Posterior cingulate gyrus (tissue), 11 donors: ENCODE data around the gene ZNF30.
"Not testable (repeated sequence)": the region's sequence is repeated elsewhere in the genome, so short reads cannot be mapped to it uniquely, and the experiment has no call there.

Source experiments
- DNase-seq, 10 donors: peaks; one replicate each; pipeline versions ENCODE4 v3.0.0 to v3.0.0-alpha.2; 2020 to 2021; ENCODE audit warnings: mixed read lengths in 3 of 10
- intact Hi-C: fragments of 100-400 bp; cut with DNase I; formaldehyde crosslinking; loops from one replicate; pipeline ENCODE4 v1.15.1; 2023

ZNF30 gene

DNA sequence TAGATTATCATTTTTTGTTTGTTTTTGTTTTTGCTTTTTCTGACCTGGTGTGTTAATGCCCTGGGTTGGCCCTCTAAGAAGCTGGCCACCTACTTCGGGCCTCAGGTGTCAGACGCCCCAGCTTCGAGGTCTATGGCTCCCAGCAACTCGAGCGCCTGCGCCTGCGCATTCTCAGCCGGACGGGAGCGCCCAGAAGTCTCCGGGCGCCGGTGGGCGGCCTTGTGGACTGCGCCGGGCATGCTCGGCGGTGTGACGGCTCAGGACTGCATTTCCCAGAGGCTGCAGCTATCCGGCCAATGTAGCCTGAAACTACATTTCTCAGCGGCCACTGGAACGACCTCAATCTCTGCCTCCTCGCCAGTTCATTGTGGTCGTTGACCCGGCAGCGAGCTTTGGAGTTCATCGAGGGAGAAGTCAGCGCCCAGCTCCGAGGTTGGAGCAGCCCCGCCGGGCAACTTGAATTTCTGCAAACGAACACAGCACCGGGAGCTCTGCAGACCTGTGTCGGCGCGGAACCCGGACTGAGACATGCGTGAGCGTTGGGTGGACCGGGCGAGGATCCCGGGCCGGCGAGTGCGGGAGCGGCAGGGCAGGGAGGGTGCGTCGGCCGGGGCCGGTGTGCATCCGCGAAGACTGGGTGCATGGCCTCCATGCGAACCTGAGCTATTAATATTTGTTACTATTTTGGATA lies at the start of gene ZNF30:
ZNF30 (plus strand) TSS at position 219 of the 691 bp plus-strand sequence. CDS start 3,045 bp downstream, outside the sequence.
- DNase-seq: peak; percentile 86 to 99 (median 90)
- intact Hi-C loops: no loop called here

DNA sequence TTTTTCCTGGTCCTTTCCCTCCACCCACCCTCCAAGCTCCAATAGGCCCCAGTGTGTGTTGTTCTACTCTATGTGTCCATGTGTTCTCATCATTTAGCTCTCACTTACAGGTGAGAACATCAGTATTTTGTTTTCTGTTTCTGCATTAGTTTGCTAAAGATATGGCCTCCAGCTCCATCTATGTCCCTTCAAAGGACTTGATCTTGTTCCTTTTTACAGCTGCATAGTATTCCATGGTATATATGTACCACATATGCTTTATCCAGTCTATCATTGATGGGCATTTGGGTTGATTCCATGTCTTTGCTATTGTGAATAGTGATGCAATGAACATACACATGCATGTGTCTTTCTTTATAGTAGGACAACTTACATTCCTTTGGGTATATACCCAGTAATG lies 47.1 kb upstream of the ZNF30 start:
- intact Hi-C loops: no loop called here
- no peak for DNase-seq

DNA sequence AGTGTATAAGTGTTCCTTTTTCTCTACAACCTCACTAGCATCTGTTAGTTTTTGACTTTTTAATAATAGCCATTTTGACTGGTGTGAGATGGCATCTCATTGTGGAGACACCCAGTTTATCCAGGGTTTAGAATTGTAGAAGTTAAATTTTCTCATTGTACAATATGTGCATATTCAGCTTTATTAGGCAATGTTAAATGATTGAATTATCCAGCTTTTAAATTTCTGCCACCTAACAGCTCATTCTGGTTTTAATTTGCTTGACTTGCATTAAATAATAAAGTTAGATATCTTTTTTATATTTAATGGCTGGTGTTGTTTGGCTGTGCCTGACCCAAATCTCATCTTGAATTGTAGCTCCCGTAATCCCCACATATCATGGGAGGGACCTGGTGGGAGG lies 46.7 kb upstream of the ZNF30 start:
- intact Hi-C loops: no loop called here
- no peak for DNase-seq

DNA sequence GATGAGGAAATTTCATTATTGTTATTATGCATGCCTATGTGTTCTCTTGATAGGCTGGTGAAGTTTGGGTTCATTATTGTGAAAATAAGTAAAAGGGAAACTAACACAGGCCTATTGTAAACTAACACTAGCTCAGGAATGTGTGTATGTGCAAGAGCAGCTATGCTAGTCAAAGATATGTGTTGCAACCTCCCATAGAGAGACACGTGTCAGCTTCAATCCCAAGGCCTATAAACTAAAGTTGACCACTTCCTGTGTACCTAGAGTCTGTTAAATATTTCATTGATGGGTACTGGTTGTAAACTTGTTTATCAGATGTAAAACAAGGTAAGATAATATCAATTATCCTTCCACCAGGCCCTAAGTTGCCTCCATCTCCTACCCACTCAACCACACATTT lies 44.7 kb upstream of the ZNF30 start:
- intact Hi-C loops: no loop called here
- DNase-seq: no peak

DNA sequence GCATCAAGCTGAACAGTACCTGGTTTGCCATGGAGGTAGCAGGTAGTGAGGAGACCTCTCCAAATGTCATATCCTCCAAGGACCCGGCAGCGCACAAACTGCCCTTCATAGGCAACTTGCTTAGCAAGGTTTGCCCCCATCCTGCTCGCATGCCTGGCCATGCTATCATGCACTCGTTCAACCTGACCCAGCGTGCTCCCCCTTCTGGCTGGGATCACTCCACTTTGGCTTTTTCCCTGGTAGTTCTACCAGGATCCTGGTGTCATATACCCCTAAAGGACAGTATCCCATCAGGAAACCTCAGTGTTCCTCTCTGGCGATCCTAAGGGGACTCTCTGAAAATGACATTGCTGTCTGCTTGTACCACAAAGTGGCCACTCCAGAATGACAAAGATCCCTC lies 38.6 kb upstream of the ZNF30 start:
- intact Hi-C loops: no loop called here
- no peak for DNase-seq

DNA sequence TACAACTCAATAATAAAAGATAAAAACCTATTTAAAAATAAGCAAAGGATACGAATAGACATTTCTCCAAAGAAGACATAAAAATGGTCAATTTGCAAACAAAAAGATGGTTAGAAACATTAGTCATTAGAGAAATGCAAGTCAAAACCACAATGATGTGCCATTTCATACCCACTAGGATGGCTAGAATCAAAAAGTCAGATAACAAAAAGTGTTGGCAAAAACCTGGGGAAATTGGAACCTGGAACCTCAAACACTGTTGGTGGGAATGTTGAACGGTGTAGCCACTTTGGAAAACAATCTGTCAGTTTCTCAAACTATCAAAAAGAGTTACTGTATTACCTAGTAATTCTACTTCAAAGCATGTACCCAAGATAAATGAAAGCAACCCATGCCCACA lies 26.5 kb upstream of the ZNF30 start:
- intact Hi-C loops: no loop called here

DNA sequence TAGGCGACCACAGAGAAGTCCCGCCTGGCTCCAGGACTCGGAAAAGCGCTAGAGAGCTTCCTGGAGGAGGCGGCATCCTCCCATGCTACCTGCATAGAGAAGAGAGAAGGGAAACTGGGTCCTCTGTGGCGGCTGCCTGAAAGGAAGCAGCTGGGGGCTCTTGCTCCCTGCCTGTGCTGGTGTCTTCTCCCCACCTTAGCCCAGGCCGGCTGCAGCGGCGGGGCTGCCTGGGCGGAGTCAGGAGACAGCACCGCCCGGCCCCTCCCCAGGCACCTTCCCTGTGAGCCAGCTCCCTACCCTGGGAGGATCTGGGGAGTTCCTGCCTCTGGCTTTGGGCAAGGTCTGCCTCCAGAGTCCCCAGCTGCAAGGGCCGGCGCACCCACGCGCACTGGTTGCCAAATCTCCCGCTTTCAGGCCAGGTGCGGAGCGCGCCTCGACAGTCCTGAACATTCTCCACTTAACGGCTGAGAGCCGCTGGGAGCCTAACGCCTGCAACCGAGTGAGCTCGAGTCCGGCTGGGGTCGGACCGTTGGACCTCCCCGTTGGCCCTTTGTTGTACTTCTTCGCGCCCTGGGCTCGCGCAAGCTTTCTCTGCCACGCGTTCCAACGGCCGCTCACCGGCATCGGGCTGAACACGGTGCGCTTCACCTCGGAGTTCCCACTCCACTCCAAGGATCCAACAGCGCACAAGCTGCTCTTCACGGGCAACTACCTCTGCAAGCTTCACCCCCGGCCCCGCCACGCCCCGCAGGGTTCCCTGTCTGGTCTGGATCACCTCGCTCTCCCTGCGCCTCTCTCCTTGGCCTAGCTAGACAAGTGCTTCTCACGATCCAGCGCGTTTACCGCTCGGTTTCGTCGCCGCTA lies 21.8 kb upstream of the ZNF30 start:
- intact Hi-C loops: no loop called here
- peak in 1 of 10 donors; percentile 65 for DNase-seq

More for the DNA sequence above, 26.5 kb upstream of the ZNF30 start:
- DNase-seq: no peak

DNA sequence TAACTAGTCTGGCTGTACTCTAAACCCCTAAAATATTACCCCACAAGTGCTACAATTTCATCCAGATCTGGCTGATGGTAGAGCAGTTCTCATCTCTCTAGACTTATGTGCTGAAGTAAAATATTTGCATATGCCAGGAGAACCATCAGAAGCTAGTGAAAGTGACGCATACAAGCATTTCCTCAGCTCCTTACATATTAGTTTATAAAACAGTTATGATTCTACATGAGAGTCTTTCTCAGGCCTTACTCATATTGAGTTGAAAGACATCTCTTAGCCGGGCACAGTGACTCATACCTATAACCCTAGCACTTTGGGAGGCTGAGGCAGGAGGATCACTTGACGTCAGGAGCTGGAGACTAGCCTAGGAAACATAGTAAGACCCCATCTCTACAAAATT lies 15.9 kb upstream of the ZNF30 start:
- intact Hi-C loops: no loop called here

DNA sequence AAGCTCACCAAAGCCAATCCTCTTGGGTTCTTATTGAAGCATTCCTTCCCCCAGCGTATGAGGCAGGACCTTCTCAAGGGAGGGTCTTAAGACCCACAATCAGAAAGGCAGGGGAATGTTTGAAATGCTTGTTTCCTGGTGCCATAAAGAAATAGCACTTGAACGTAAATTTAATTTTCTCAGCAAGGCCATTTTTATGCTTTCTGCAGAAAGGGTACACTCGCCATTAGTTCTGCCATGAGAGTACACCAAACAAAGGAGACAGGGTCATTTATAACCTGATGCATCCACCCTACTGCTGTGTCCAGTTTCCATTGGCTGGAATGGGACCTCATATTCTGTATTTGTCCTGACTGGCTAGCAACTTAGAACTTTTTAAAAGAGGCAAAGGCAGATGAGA lies 9.6 kb upstream of the ZNF30 start:
- DNase-seq, intact Hi-C loops: not testable (repeated sequence)

More for the DNA sequence above, 15.9 kb upstream of the ZNF30 start:
- no peak for DNase-seq

DNA sequence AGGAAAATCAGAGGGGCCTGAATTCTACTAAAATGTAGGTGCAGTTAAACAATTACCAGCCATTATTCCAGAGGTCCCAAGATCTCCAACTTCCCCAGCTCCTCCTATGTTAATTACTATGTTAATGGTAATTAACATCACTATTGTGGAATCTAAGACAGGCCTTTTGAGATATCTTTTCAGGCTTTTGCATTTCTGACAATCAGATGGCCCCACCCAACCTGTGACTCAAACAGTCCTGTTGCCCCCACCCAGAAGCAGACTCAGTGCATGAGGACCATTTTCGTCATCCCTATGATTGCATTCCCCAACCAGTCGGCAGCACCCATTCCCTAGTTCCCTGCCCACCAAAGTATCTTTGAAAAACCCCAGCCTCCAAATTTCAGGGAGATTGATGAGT lies 8.5 kb upstream of the ZNF30 start:
- DNase-seq: no peak
- intact Hi-C loops: no loop called here

DNA sequence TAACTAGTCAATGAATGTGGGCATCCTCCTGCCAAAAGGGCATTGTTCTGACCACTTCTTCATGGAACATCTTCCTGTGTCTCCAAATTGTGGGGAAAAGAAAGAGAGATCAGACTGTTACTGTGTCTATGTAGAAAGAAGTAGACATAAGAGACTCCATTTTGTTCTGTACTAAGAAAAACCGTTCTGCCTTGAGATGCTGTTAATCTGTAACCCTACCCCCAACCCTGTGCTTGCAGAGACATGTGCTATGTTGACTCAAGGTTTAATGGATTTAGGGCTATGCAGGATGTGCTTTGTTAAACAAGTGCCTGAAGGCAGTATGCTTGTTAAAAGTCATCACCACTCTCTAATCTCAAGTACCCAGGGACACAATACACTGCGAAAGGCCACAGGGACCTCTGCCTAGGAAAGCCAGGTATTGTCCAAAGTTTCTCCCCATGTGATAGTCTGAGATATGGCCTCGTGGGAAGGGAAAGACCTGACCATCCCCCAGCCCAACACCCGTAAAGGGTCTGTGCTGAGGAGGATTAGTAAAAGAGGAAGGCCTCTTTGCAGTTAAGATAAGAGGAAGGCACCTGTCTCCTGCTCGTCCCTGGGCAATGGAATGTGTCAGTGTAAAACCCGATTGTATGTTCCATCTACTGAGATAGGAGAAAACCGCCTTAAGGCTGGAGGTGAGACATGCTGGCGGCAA lies 6.5 kb upstream of the ZNF30 start:
- DNase-seq, intact Hi-C loops: not testable (repeated sequence)

DNA sequence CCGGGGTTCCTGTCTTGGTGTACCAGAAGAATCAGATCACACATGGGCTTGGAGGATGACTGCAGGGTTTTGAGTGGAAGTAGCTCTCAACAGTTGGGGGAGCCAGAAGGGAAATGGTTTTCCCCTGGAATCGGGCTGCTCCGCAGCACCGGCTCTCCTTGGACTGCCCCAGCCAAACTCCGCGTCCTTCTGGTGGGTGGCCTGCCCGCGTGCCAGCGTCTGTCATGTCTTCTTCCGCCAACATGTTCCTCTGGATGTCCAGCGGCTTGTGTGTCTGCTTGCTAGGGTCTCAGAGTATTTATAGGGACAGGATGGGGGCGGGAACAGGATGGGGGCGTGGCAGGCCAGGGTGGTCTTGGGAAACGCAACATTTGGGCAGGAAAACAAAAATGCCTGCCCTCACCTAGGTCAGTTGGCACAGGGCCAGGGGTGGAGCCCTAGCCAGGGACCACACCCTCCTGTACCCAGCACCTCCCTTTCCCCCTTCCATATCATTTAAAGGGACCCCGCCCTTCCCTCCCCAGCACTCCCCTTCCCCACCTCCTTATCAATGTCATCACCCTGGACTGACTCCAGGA lies 1.3 kb upstream of the ZNF30 start:
- peak in 1 of 10 donors; percentile 74 for DNase-seq
- intact Hi-C loops: no loop called here

DNA sequence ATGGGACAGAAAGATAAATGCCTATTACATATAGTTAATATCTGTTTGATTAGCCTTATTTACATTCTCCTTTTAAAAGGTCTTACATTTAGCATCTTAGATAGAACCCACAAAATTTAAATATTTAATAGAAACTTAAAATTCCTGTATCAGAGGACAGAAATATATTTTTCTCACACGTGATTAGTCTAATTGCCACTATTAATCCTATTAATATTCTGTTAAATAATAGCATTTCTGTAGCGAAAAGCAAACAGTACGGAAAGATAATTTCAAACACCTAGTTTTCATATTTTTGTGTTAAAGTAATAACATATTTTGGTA lies 380 bp upstream of the ZNF30 start:
- intact Hi-C loops: no loop called here
- DNase-seq: no peak

DNA sequence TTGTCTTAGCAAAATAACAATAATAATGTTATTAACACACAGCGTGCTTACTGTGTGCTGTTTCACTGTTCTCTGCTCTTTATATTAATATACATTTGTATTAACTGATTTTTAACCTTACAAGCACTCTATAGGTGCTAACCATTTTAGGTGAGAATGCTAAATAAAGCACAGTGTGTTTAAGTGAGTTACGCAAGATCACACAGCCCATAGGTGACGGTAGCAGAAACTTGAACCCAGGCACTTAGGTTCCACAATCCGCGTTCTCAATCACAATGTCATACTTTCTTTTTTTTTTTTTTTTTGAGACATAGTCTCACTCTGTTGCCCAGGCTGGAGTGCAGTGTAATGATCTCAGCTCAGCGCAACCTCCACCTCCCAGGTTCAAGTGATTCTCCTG lies 5.8 kb downstream of the ZNF30 start:
- DNase-seq: no peak
- intact Hi-C loops: no loop called here

DNA sequence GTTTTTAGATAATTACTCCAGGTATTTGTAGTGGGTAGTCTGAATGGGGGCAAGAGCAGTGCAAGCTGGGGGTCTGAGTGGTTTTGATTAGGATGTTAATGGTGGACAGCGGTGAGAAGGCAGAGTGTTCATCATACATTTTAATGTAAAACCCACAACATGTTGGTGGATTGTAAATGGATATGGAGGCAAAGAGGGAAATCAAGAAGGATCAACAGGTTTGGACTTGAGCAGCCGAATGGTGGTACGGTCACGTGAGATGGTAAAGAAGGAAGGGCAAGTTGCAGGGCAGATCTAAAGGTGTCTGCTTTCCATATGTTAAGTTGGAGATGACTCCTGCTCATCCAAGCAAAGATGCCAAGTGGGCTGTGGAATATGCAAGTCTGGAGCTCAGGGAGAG lies 9.5 kb downstream of the ZNF30 start:
- intact Hi-C loops: no loop called here
- DNase-seq: no peak

DNA sequence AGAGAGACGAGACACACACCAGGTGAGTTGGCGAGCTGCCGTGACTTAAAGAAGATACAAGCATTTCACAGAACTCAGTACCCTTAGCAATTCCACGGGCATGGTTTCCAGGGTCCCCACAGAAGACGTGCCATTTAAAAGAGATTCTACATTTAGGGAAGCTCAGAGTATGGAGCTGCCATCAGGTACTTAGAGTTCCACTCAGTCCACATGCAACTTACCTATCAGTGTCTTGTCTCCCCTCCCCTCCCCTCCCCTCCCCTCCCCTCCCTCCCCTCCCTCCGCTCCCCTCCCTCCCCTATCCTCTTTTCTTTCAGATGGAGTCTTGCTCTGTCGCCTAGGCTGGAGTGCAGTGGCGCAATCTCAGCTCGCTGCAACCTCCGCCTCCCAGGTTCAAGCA lies 12.2 kb downstream of the ZNF30 start:
- intact Hi-C loops: no loop called here
- DNase-seq: no peak

DNA sequence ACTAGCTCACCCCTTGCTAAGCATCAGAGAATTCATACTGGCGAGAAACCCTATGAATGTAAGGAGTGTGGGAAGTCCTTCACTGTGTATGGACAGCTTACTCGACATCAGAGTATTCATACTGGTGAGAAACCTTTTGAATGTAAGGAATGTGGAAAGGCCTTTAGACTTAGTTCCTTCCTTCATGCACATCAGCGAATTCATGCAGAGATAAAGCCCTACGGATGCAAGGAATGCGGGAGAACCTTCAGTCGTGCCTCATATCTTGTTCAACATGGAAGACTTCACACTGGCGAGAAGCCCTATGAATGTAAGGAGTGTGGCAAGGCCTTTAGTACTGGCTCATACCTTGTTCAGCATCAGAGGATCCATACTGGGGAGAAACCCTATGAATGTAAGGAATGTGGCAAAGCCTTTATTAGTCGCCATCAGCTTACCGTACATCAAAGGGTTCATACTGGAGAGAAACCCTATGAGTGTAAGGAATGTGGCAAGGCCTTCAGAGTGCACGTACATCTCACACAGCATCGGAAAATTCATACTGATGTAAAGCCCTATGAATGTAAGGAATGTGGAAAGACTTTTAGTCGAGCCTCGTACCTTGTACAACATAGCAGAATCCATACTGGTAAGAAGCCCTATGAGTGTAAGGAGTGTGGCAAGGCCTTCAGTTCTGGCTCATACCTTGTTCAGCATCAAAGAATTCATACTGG lies 17.3 kb downstream of the ZNF30 start:
- no peak for DNase-seq

DNA sequence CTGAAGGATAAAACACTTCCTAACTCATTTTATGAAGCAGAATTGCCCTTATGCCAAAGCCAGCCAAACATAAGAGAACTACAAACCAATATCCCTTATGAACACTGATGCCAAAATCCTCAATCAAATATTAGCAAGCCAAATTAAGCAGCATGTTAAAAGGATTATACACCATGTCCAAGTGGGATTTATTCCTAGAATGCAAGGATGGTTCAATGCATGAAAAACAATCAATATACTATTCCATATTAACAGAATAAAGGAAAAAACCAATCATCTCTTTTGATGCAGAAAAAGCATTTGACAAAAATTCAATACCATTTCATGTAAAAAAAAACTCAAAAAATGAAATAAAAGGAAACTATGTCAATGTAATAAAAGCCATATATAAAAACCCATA lies 26.4 kb downstream of the ZNF30 start:
- intact Hi-C loops: no loop called here
- DNase-seq: no peak

More for the DNA sequence above, 17.3 kb downstream of the ZNF30 start:
- intact Hi-C loops: no loop called here

DNA sequence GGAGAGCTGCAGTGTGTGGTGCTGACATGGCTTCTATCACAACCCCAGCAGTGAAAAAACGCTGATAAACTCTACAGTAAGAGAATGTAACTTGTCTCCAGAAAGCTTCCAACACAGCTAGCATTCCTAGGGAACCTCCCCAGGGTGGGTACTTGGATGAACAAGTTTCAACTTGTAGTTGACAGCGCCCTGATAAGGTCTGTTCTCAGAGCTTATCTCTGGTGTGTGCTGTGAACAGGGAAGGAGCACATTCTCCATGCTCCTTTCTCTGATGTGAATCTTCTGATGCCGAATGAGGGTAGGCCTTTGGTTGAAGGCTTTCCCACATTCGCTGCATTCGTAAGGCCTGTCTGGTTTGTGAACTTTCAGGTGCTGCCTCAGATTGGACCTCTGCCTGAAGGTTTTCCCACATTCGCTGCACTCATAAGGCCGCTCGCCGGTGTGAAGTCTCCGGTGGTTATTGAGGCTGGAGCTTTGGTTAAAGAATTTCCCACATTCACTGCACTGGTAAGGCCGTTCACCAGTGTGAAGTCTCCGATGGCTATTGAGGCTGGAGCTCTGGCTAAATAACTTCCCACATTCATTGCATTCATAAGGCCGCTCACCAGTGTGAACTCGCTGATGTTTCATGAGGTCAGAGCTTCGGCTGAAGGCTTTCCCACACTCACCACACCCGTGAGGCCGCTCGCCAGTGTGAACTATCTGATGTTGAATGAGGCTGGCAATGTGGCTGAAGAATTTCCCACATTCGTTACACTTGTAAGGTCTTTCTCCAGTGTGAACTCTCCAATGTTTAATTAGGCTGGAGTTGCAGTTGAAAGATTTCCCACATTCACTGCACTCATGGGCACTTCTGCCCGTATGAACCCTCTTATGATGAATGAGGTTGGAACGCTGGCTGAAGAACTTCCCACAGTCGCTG lies 31.4 kb downstream of the ZNF30 start:
- DNase-seq: no peak
- intact Hi-C loops: no loop called here
